GM23338 (cell line): ENCODE measurements around the gene DLEU7. TPM values are rescaled to one million over a fixed set of nuclear protein-coding genes. Genes with fewer than 3 reads are reported as not detected.

Experiments used
- ATAC-seq: fragments of 200-7000 bp; cut with Tn5 transposase; 3 replicates; pipeline ENCODE4 v1.9.1; 2020
- DNase-seq: peaks from one replicate; pipeline ENCODE4 v3.0.0-alpha.2; 2015; ENCODE audit warnings: low spot score
- H2AFZ ChIP-seq: fragments of 200-600 bp; sonication (generic); 2 replicates; pipeline ENCODE4 v1.8.0; 2016; ENCODE audit warnings: antibody characterized with exemption, mild to moderate bottlenecking, moderate library complexity
- H3F3A ChIP-seq: fragments of 200-600 bp; sonication (generic); replicated peaks from 2 replicates; pipeline ENCODE4 v1.8.0; 2017; ENCODE audit warnings: antibody characterized with exemption, mixed run types, low read depth
- H3K27ac ChIP-seq: fragments of 200-600 bp; sonication (generic); 2 replicates; pipeline ENCODE4 v1.6.1; 2016; ENCODE audit warnings: low read depth
- H3K27me3 ChIP-seq: fragments of 200-600 bp; sonication (generic); 2 replicates; pipeline ENCODE4 v1.8.0; 2016; ENCODE audit warnings: mild to moderate bottlenecking, mixed run types, moderate library complexity; ENCODE audit not compliant: insufficient read depth
- H3K36me3 ChIP-seq: fragments of 200-600 bp; sonication (generic); 2 replicates; pipeline ENCODE4 v1.8.0; 2016; ENCODE audit warnings: mild to moderate bottlenecking; ENCODE audit not compliant: insufficient read depth
- H3K4me1 ChIP-seq: fragments of 200-600 bp; sonication (generic); 2 replicates; pipeline ENCODE4 v1.8.0; 2016; ENCODE audit warnings: mild to moderate bottlenecking, moderate library complexity; ENCODE audit not compliant: insufficient read depth
- H3K4me2 ChIP-seq: fragments of 200-600 bp; sonication (generic); 2 replicates; pipeline ENCODE4 v1.7.1; 2017; ENCODE audit warnings: mixed run types
- H3K4me3 ChIP-seq: fragments of 200-600 bp; sonication (generic); 2 replicates; pipeline ENCODE4 v1.6.1; 2016; ENCODE audit warnings: mixed run types
- H3K79me2 ChIP-seq: fragments of 200-600 bp; sonication (generic); replicated peaks from 2 replicates; pipeline ENCODE4 v1.8.0; 2017; ENCODE audit warnings: mild to moderate bottlenecking; ENCODE audit not compliant: insufficient read depth
- H3K9me2 ChIP-seq: fragments of 200-600 bp; sonication (generic); 2 replicates; pipeline ENCODE4 v1.8.0; 2017; ENCODE audit not compliant: insufficient read depth
- H4K20me1 ChIP-seq: fragments of 200-600 bp; sonication (generic); replicated peaks from 2 replicates; pipeline ENCODE4 v1.8.0; 2017; ENCODE audit warnings: mild to moderate bottlenecking; ENCODE audit not compliant: insufficient read depth
- H3K27ac Mint-ChIP-seq: 2 replicates; pipeline ENCODE4 v1.8.0; 2020; ENCODE audit warnings: inconsistent platforms, mild to moderate bottlenecking, moderate library complexity, mixed read lengths
- H3K27me3 Mint-ChIP-seq: 3 replicates; pipeline ENCODE4 v1.8.0; 2022; ENCODE audit warnings: low read depth, mild to moderate bottlenecking, moderate library complexity, mixed read lengths, inconsistent platforms; ENCODE audit not compliant: insufficient read depth, poor library complexity
- H3K36me3 Mint-ChIP-seq: 3 replicates; pipeline ENCODE4 v1.8.0; 2021; ENCODE audit warnings: low read depth, mild to moderate bottlenecking, inconsistent platforms, moderate library complexity, mixed read lengths
- H3K4me1 Mint-ChIP-seq: 3 replicates; pipeline ENCODE4 v1.8.0; 2020; ENCODE audit warnings: mild to moderate bottlenecking, inconsistent platforms, mixed read lengths
- H3K4me3 Mint-ChIP-seq: 3 replicates; pipeline ENCODE4 v1.8.0; 2021; ENCODE audit warnings: moderate library complexity, mild to moderate bottlenecking, inconsistent platforms, mixed read lengths
- H3K9me3 Mint-ChIP-seq: 3 replicates; pipeline ENCODE4 v1.8.0; 2020; ENCODE audit warnings: moderate library complexity, mild to moderate bottlenecking, inconsistent platforms, mixed read lengths
- CREB1 ChIP-seq: fragments of 250-450 bp; sonication (Bioruptor Pico); IDR thresholded peaks from 2 replicates; pipeline ENCODE4 v1.5.0; 2020; ENCODE audit warnings: low read depth, mild to moderate bottlenecking, moderate library complexity
- CTCF ChIP-seq, 2 experiments: fragments of 200-600 bp in 1 of 2; sonication (generic) in 1 of 2; conservative IDR thresholded peaks; 2 replicates each; pipeline versions ENCODE4 v1.5.1 to v1.6.1; 2016 to 2017; ENCODE audit warnings: antibody characterized with exemption in 2 of 2, low read depth in 2 of 2, mild to moderate bottlenecking in 2 of 2, moderate library complexity in 1 of 2
- ETS1 ChIP-seq: IDR thresholded peaks from 2 replicates; pipeline ENCODE4 v1.6.1; 2016; ENCODE audit warnings: antibody characterized with exemption
- EZH2 ChIP-seq: fragments of 200-600 bp; sonication (generic); IDR thresholded peaks from one replicate; pipeline ENCODE4 v1.8.0; 2017; ENCODE audit warnings: antibody characterized with exemption, mild to moderate bottlenecking, low read depth; ENCODE audit not compliant: unreplicated experiment
- EZH2phosphoT487 ChIP-seq: fragments of 200-600 bp; sonication (generic); IDR thresholded peaks from one replicate; pipeline ENCODE4 v1.8.1; 2018; ENCODE audit warnings: antibody characterized with exemption; ENCODE audit not compliant: unreplicated experiment
- JUNB ChIP-seq: IDR thresholded peaks from one replicate; pipeline ENCODE4 v1.6.1; 2016; ENCODE audit warnings: antibody characterized with exemption; ENCODE audit not compliant: unreplicated experiment
- NANOG ChIP-seq: IDR thresholded peaks from 2 replicates; pipeline ENCODE4 v1.6.1; 2016; ENCODE audit warnings: antibody characterized with exemption, borderline replicate concordance
- POLR2AphosphoS5 ChIP-seq: IDR thresholded peaks from 2 replicates; pipeline ENCODE4 v1.6.1; 2016; ENCODE audit warnings: antibody characterized with exemption, low read depth
- REST ChIP-seq: IDR thresholded peaks from one replicate; pipeline ENCODE4 v1.6.1; 2018; ENCODE audit warnings: antibody characterized with exemption; ENCODE audit not compliant: unreplicated experiment
- STAT1 ChIP-seq: IDR thresholded peaks from one replicate; pipeline ENCODE4 v1.6.1; 2016; ENCODE audit warnings: antibody characterized with exemption; ENCODE audit not compliant: unreplicated experiment
- ZNF114 ChIP-seq: fragments of 250-450 bp; sonication (Bioruptor Pico); IDR thresholded peaks from 2 replicates; pipeline ENCODE4 v1.5.0; 2020; ENCODE audit warnings: mild to moderate bottlenecking, moderate library complexity
- ZNF331 ChIP-seq: fragments of 250-450 bp; sonication (Bioruptor Pico); IDR thresholded peaks from 2 replicates; pipeline ENCODE4 v1.5.0; 2020; ENCODE audit warnings: low read depth, mild to moderate bottlenecking, moderate library complexity
- ZNF462 ChIP-seq: fragments of 250-450 bp; sonication (Bioruptor Pico); IDR thresholded peaks from 2 replicates; pipeline ENCODE4 v1.5.0; 2020; ENCODE audit warnings: mild to moderate bottlenecking, moderate library complexity
- polyA plus RNA-seq: library from polyadenylated mRNA; unstranded; fragments of >200 nt; fragmentation: Nextera tagmentation; extraction: Ambion mirVana; gene quantifications from 2 replicates; pipeline ENCODE4 v1.2.1, GENCODE V29; 2016
- total RNA-seq: library from RNA; depleted of rRNA; stranded (reverse); fragments of >200 nt; shearing (Covaris generic); gene quantifications from 2 replicates; pipeline ENCODE4 v1.2.3, GENCODE V29; 2014

Gene DLEU7
- total and polyA plus RNA-seq, 2 experiments from 2014 or later, result 8.7 to 11.6 TPM

GRCh38 chr13:50797091-50797490 lies 46.4 kb downstream of the DLEU7 start:
- ATAC-seq, result no peak
- no peaks in the 10 kb centered on the region for H3F3A ChIP-seq
- H3K4me2 ChIP-seq, result no peak overlapping the region
- H3K4me1 ChIP-seq, result peaks cover 10% of the 10 kb centered on the region
- no peaks in the 10 kb centered on the region for H3K9me3 Mint-ChIP-seq
- no peaks in the 10 kb centered on the region for H3K79me2 ChIP-seq
- no peaks in the 10 kb centered on the region for H3K36me3 Mint-ChIP-seq
- no peaks in the 10 kb centered on the region for H3K36me3 ChIP-seq
- no peak overlapping the region for H2AFZ ChIP-seq
- no peak overlapping the region for H3K27ac Mint-ChIP-seq
- H3K27me3 ChIP-seq, result no peaks in the 10 kb centered on the region
- H3K27ac ChIP-seq, result no peak overlapping the region
- TF ChIP-seq ETS1 (no peak), ZNF462 (no peak), POLR2AphosphoS5 (no peak), STAT1 (no peak), ZNF331 (CRISPR knock-in tag) (no peak), ZNF114 (no peak), REST (no peak), JUNB (no peak), CREB1 (CRISPR knock-in tag) (no peak), CTCF (conservative IDR thresholded peaks at IDR 0.05; ENCODE audit: low read depth in 2 of 2) (no peak), EZH2 (no peak), EZH2phosphoT487 (no peak), NANOG (no peak)
- H3K4me3 Mint-ChIP-seq, result no peak overlapping the region
- DNase-seq, result no peak
- H3K9me2 ChIP-seq, result no peaks in the 10 kb centered on the region
- peaks cover 2% of the 10 kb centered on the region for H3K27me3 Mint-ChIP-seq
- H3K4me1 Mint-ChIP-seq, result peaks cover 13% of the 10 kb centered on the region
- no peaks in the 10 kb centered on the region for H4K20me1 ChIP-seq
- H3K4me3 ChIP-seq, result no peak overlapping the region
